Heart left ventricle (tissue), 13 donors: ENCODE results near the gene GOLGA3.

ENCODE experiments used
- POLR2A ChIP-seq, 2 donors: fragments of 450-650 bp; IDR thresholded peaks; one replicate each; pipeline ENCODE4 v1.6.1; 2017; ENCODE audit warnings: antibody characterized with exemption in 2 of 2, mild to moderate bottlenecking in 2 of 2, moderate library complexity in 2 of 2
- TF ChIP-seq, protein P1 (sequence below), 12 donors: fragments of 200-600 bp; sonication (generic) in 4 of 12; IDR thresholded peaks; one replicate each; pipeline versions ENCODE4 v1.5.0 to v1.8.0; 2018 to 2022; ENCODE audit warnings: antibody characterized with exemption in 12 of 12, mild to moderate bottlenecking in 5 of 12
- donor health status: ischemic (EF 13 %, LVEDD 7.1; RV severe dilation, severe dysfunction).
- donor health status: DM: no; HTN: yes; CAD: no.
- donor health status: DM: no; HTN: no; CAD: no.
- donor health status: ischemic (EF 25% LVEDD 6.9; RV normal size, moderate dysfunction).
- donor health status: ischemic (EF 25% LVEDD 5.7; RV mildly dilated, moderate dysfunction).
- donor health status: ischemic (EF 35%, LVEDD 5.7; RV mildly dilated, moderate dysfunction).
- donor health status: nonischemic (EF 11% LVEDD 7.7; RV severe dilation, severe dysfunction).
- donor health status: DM: yes; HTN: yes; CAD: no.
- donor health status: PGD.
- donor health status: ischemic (EF 29% LVEDD 5.4; RV normal size, mild dysfunction).
- donor health status: nonischemic (EF 23%, LVEDD 6.1; RV moderate dilation, normal function).

DNA sequence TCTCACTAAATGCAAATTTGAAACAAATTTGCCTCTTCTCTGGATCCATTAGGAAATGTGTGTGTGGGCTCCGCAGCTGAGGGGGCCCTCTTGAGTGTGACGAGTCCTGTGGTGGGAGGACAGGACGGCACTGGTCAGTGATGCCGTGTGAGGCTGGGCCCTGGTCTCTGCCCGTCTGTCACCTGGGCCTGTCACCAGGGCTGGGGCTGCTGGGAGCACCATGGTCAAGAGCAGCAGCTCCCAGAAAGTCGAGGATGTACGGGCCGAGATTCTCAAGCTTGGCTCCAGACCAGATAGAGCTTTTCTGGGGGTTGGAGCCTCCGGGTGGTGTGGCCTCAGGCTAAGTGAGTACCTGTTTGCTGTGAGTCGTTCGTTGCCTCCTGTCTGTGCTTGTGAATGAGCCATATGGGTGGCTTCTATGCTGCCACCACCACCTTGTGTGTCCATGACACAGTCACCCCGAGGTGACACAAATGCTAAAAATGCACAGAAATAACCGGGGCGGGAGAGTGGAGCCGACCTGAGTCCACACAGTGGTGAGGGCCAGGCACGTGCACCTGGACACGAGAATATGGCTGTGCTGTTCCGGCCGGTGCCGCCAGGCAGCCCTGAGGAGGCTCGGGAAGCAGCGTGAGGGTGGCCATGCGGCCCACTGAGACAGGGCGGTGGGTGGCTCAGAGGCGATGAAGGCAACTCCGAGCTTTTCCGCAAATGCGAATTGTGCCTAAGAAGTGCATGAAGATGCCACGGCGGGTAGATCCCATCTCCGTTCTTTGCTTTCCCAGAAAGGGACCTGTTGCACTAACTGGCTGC is 109.3 kb downstream of the GOLGA3 start:
- TF ChIP-seq, protein P1, sequence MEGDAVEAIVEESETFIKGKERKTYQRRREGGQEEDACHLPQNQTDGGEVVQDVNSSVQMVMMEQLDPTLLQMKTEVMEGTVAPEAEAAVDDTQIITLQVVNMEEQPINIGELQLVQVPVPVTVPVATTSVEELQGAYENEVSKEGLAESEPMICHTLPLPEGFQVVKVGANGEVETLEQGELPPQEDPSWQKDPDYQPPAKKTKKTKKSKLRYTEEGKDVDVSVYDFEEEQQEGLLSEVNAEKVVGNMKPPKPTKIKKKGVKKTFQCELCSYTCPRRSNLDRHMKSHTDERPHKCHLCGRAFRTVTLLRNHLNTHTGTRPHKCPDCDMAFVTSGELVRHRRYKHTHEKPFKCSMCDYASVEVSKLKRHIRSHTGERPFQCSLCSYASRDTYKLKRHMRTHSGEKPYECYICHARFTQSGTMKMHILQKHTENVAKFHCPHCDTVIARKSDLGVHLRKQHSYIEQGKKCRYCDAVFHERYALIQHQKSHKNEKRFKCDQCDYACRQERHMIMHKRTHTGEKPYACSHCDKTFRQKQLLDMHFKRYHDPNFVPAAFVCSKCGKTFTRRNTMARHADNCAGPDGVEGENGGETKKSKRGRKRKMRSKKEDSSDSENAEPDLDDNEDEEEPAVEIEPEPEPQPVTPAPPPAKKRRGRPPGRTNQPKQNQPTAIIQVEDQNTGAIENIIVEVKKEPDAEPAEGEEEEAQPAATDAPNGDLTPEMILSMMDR (IDR thresholded peaks at IDR 0.05), result no peak
- TF ChIP-seq POLR2A (IDR thresholded peaks at IDR 0.05), result no peak
